Cardiac septum (tissue), 1 donor: ENCODE data around the gene DDX20. TPM values are rescaled to one million over a fixed set of nuclear protein-coding genes. Genes with fewer than 3 reads are reported as not detected.

Experiments used
- DNase-seq: peaks from one replicate; pipeline ENCODE4 v3.0.0-alpha.2; 2020; ENCODE audit warnings: low spot score
- intact Hi-C: fragments of 100-400 bp; cut with DNase I; formaldehyde crosslinking; loops from one replicate; pipeline ENCODE4 v1.14.0; 2022
- total RNA-seq: library from RNA; stranded (reverse); fragmentation: NEBNext Ultra II Directional; extraction: Animal tissue kit (Norgen Biotek cat#: 25700); gene quantifications from one replicate; pipeline ENCODE4 v1.2.1, GENCODE V29; 2021
- donor health status: DM: no; HTN: no; CAD: no.

DDX20 gene
- total RNA-seq, 1 donor from 2014 or later: 7.6 TPM

GRCh38 chr1:111803951-111804350 lies 48.2 kb downstream of the DDX20 start:
- no peak for DNase-seq
- intact Hi-C loops: loop anchor here (5.0 to 10.0 kb wide), 3 partner anchors 38 to 341 kb away; no protein-coding TSS in a partner anchor

GRCh38 chr1:111804776-111805175 lies 49.1 kb downstream of the DDX20 start:
- intact Hi-C loops: loop anchor here (5.0 to 10.0 kb wide), 3 partner anchors 38 to 340 kb away; no protein-coding TSS in a partner anchor
- DNase-seq: no peak

- DNase-seq: no peak
- intact Hi-C loops: loop anchor here (10.0 kb wide), 1 partner anchor 340 kb away; no protein-coding TSS in a partner anchor
Measured at GRCh38 chr1:111805251-111805650, 49.5 kb downstream of the DDX20 start.

DNA sequence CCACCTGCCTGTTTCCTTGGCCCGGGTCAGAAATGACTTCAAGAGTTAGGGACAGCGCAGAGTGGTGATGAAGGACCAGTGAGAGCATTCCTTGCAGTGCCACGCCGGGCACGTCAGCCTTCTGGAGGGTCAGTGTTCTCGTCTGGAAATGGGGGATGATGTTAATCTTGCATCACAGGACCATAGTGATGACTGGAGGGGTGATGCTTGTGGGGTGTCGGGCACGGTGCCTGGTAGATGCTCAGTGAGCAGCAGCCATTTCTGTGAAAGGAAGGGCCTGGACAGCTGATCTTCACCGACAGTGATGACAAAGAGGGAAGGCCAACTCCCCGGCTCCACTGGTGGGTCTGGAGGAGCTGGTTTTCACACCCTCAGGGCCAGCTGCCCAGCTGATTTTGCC lies 56.2 kb downstream of the DDX20 start:
- DNase-seq: peak; percentile 33
- intact Hi-C loops: no loop called here

DNA sequence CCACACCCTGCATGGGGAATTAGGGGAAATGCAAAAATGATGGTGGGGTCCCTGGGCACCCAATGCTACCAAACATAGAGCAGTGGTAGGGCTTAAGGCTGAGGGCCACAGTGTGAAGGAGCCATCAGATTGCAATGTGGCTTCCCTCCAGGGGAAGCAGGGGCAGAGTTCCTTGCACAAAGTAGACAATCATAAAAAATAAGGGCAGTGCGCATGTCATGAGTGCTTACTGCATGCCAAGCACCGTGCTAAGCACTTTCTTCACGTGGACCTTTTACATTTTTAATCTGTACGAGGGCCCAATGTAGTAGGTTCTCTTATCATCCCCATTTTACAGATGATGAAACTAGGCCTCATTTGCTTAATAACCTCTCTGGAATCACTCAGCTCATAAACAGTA lies 56.6 kb downstream of the DDX20 start:
- intact Hi-C loops: no loop called here

GRCh38 chr1:111813440-111814304 lies 58.0 kb downstream of the DDX20 start:
- intact Hi-C loops: no loop called here
- peak; percentile 66 for DNase-seq

More for the DNA sequence above, 56.6 kb downstream of the DDX20 start:
- DNase-seq: peak; percentile 69

DNA sequence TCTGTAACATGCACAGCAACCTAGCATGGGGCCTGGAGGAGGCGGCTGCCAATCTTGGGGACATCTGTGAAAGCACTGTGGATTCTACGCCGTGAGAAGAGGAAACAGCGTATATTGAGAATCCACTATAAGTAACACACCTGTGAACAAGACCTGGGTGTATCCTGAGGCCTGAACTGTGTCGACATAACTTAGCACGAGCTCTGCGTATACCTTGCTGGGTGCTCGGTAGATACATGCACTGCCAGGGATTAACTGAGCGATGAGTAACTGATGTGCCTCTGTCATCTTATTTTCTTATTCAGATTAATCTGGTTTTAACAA lies 58.6 kb downstream of the DDX20 start:
- intact Hi-C loops: no loop called here
- peak; percentile 17 for DNase-seq

- intact Hi-C loops: no loop called here
- no peak for DNase-seq
Measured at GRCh38 chr1:111814642-111815041, 58.9 kb downstream of the DDX20 start.

Other genes starting within 250 kb of the DDX20 start
- gene RAP1A, start 136.1 kb upstream of the DDX20 start, total RNA-seq: 114 TPM
- gene INKA2, start 16.5 kb upstream of the DDX20 start, total RNA-seq: 13.7 TPM
- gene KCND3, start 233.8 kb downstream of the DDX20 start, total RNA-seq: 14.2 TPM